ENCODE data around the gene LAMC2. TPM values are rescaled to one million over a fixed set of nuclear protein-coding genes. Genes with fewer than 3 reads are reported as not detected.
"Not testable (repeated sequence)": the region's sequence is repeated elsewhere in the genome, so short reads cannot be mapped to it uniquely, and the experiment has no call there.

The LAMC2 gene
- polyA plus RNA-seq, 3 donors = 5.5 to 7.7 (median 6.4) TPM

- DNase-seq = no peak
Observed at GRCh38 chr1:183262628-183263200, 76.7 kb downstream of the LAMC2 start.

DNA sequence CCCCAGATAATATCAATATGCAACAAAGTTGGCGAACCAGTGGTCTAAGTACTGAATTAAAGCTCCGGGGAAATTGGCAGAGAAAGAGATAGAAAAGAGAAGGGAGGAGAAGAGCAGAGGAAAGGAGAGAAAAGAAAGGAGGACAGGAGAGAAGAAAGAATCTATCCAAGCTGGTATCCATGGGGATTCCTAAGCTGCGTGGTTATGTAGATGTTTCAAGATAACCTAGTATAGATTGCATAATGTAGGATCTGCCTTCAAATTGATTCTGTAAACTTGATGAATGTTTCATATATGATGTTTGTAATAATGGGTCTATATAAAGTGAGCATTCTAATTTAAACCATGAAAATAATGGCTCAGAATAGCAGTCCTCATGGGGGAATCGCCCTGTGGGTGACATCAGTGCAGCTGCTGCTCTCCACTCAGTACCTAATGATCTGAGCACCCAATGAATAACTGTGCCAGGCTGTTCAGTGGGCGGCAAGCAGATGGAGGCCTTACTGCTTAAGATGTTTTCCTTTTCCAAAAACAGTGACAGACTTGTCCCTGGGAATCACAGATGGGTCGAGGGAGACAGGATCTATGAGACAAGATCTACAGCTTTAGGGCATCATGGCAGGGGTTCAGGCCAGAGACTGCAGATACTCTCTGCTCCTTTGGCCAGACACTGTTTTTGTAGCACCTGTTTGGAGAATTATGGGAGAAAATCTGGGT is 78.0 kb downstream of the LAMC2 start:
- DNase-seq = no peak

DNA sequence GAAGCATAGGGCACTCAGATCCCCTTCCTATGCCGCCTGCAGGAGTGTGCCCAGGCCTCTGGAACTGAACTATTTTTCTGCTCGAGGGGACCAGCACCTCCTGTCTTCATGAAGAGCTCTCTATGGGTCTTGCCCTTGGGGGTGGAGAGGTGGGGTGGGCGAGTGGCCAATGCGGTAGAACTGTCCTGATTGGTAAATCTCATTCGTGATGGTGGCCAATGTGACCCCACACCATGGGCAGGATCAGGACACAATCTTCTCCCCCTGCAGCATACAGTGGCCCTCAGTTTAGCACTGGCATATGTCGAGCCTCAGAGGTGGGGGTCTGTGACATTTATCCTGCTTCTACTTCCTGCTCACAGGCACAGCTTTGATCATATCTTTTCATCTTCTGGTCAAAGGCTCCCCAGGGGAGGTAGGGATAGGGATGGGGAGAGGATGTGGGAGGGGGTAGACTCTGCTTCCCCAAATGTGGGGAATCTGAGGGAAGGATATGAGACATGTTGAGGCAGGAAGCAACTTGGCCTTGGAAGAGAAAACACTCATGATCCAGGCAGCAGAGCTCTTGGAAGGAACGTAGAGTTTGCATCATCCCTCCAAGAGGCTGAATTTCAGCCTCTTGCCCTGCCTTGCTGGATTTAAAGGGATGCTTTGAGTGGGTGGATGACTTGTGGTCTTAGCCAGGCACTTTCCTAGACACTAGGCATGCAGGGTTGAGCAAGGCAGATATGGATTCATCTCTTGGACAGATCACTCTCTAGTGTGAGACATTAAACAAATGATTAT is 81.8 kb downstream of the LAMC2 start:
- DNase-seq = no peak

GRCh38 chr1:183270541-183271141 is 84.6 kb downstream of the LAMC2 start:
- DNase-seq = no peak

DNA sequence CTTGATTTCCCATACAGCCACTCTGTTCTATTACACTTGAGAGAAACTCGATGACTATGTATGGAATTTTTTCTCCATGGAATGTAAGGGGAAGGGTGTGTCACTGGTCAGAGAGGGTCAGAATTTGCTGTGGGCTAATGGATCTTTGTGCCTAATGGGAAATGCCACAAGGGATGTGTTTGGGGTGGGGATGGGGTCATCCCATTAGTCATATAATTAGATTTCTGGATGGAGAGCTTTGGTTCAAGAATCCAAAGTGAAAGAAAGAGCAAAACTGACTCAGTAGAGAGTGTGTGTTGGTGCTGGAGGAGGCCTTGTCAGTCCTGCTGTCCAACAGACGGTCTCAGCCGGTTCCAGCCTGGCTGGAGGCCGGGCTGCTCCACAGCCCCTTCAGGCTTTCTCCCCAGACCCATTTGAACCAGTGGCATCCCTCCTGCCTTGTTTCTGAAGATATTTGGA is 86.4 kb downstream of the LAMC2 start:
- no peak for DNase-seq

DNA sequence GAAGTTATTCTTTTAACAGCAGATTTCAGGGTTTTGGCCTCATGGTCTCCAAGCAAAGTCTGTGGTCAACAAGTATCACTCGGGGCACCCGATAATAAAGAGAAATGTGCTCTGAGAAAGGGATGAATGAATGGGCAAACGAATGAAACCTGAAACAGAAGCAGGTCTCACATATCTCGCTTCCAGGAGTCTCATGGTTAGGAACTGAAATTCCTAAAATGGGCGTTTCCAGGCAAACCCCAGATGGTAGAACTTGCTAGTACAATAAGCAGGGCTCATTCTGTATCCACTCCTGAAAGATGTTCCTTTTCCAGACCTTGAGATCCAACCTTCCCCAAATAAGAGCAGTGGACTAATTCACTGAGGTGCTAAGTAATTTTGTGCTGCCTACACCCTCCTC is 87.2 kb downstream of the LAMC2 start:
- no peak for DNase-seq

GRCh38 chr1:183273984-183274383 is 87.9 kb downstream of the LAMC2 start:
- not testable (repeated sequence) for DNase-seq

GRCh38 chr1:183274836-183275235 is 88.8 kb downstream of the LAMC2 start:
- no peak for DNase-seq

DNA sequence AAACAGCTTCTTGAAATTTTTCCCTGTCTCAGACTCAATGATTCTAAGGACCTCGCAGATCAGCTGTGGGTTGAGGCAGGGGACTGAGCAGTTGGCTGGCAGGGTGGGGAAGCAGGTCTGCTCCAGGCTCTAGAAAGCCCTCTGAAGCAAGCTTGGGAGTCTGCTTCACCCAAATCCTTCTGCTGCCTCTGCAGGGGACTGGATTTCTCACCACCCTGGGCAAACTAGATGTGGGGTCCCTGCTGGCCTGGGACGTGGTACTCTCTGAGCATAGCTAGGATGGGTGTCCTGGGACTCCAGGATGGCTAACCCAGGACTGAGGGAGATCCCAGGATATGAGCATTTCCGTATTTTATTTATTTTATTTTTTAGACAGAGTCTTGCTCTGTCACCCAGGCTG is 89.3 kb downstream of the LAMC2 start:
- no peak for DNase-seq

DNA sequence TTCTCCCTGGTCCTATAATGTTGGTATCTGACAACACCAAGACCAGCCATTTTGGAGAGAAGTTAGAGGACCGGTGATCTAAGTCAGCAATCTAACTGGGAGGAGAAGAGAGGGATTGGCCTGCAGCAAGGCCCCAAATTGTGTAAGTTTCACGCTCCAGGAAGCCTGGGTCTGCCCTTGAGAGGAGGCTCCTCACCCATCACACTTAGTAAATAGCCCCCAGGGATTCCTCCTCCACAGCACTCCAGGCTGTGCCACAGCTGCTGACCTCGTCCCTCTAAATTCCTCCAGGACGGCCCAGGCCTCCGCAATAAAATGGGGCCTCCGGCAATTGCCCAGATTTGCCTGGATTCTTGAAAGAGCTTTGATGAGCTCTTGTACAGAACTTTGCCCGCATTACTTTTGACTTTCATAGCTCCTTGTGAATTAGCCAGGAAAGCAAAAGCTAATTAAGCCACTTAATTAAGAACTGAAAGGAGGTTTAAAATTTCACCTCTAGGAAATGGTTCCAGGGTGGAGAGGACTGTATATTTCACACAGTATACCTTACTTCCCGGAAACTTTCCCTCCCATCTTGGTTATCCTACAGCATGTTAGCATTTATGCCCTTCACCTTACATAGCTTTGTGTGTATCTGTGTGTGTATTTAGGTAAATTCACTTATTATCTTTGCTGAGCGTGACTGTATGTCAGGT is 90.5 kb downstream of the LAMC2 start:
- DNase-seq = no peak

DNA sequence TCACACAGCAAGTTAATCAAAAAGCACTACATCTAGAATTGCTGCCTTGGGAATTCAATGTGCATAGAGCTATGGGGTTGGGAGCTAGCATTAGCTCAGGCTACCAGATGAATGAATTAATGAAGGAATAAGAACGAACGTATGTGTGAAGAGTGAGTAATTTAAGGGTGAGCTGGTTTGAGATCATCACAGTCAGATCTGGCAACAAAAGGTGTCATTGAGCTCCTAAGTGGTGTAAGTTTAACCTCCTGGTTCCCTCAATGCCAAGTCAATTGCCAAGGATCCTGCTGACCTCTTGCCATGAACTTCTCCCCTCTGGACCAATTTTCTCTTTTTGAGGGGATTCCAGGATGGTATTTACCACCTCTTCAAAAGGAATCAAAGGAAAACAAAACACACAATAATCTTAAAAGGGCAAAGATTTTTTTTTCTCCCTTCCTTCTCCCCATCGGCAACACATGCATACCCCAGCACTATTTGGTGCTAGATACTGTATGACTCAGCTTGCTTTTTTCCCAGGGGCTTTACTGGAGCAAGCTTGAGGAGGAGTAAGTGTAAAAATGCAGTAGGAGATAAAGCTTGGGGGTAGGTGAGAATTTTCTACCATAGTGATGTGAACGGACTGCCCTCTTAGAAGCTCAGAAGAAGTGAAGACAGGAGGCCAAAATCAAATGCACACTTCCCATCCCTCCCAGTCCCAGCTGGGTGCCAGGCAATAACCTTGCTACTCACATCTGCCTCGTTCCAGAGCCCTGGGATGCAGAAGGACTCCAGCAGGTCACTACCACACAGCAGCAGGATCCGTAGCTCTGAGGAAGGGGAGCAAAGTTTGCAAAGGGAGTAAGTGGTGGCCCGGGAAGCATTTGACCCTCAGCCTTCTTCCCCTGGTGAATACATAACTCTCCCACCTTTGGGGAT is 92.0 kb downstream of the LAMC2 start:
- no peak for DNase-seq

- no peak for DNase-seq
Observed at GRCh38 chr1:183278739-183279591, 92.9 kb downstream of the LAMC2 start.

- no peak for DNase-seq
Observed at GRCh38 chr1:183279835-183280234, 93.8 kb downstream of the LAMC2 start.

DNA sequence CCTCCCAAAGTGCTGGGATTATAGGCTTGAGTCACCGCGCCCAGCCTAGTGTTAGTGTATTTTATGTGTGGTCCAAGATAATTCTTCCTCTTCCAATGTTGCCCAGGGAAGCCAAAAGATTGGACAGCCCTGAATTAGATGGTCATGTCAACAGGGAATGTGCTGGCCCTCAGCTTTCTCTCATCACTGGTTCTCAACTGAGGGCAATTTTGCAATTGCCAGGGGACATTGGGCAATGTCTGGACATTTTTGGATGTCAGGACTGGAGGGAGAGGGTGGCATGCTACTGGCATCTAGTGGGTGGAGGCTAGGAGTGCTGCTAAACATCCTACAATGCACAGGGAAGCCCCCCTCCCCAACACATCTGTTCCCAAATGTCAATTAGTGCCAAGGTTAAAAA is 95.0 kb downstream of the LAMC2 start:
- no peak for DNase-seq

GRCh38 chr1:183281553-183282091 is 95.6 kb downstream of the LAMC2 start:
- peak; percentile 93 for DNase-seq

GRCh38 chr1:183282101-183282855 is 96.2 kb downstream of the LAMC2 start:
- DNase-seq = no peak

GRCh38 chr1:183283286-183283685 is 97.2 kb downstream of the LAMC2 start:
- no peak for DNase-seq

DNA sequence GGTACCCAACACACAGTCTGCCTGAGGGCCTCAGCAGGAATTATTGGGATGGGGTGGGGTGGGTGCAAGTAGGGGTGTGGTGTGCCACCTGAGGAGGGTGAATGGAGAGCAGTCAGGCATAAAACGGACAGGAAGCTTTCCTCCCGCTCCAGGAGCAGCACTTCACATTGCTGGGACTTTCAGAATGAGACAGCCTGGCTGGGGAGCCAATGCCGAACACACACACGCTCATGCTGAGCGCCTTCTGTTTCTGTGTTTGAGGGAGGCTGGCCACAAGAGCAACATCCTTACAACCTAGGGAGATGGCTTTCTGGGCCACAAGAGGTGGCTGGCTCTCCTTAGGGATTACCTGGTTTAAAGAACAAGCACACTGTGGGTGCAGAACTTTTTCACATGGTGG is 98.0 kb downstream of the LAMC2 start:
- DNase-seq = no peak

DNA sequence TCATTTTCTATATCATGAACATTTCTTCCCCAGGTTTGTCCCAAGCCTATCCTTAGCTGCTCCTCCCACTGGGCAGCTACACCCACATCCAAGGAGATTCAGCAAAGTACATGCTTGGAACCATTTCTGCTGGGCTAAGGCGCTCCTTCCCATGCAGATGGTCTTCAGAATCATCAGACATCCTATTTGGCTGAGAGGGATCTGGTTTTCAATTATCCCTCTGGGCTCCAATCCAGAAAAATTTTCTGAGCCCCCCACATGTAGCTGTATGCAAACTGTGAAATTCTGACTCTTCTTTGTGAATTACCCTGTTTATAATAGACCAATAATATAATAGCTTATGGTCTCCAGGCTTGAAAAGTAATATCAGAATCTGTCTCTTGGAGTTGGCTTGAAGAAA is 99.2 kb downstream of the LAMC2 start:
- no peak for DNase-seq
